Gastroesophageal sphincter (tissue), 3 donors: ENCODE measurements around the gene EFEMP2.

Source experiments
- CTCF ChIP-seq, 4 experiments: fragments of 200-600 bp in 2 of 4; fragments of 450-650 bp in 2 of 4; sonication (generic) in 1 of 4; IDR thresholded peaks; one replicate each; pipeline ENCODE4 v1.5.1; 2017 to 2019; ENCODE audit warnings: antibody characterized with exemption in 4 of 4, mild to moderate bottlenecking in 2 of 4, moderate library complexity in 2 of 4
- EP300 ChIP-seq: sonication (generic); formaldehyde crosslinking; IDR thresholded peaks from one replicate; pipeline ENCODE4 v1.6.1; 2017; ENCODE audit warnings: antibody characterized with exemption, mild to moderate bottlenecking
- POLR2AphosphoS5 ChIP-seq: sonication (generic); formaldehyde crosslinking; IDR thresholded peaks from one replicate; pipeline ENCODE4 v1.6.1; 2017; ENCODE audit warnings: antibody characterized with exemption

- TF ChIP-seq CTCF (IDR thresholded peaks at IDR 0.05): no peak
- TF ChIP-seq EP300: no peak
- no peak for TF ChIP-seq POLR2AphosphoS5
Observed at GRCh38 chr11:65829459-65829858, 43.1 kb downstream of the EFEMP2 start.
